ENCODE data around the gene YARS1. TPM values are rescaled to one million over a fixed set of nuclear protein-coding genes. Genes with fewer than 3 reads are reported as not detected.

The YARS1 gene
- total RNA-seq, 1 experiment from 2014 or later, result 194 TPM

GRCh38 chr1:32858136-32858535, 41.0 kb upstream of the YARS1 start:
- H4K91ac ChIP-seq (ENCODE audit: insufficient read length, low read depth, low read length), result no peak overlapping the region
- no peaks in the 10 kb centered on the region for H3K9me3 ChIP-seq (ENCODE audit: control insufficient read depth, low read depth, low read length)
- no peak overlapping the region for H3K27ac ChIP-seq (ENCODE audit: insufficient read length, low read depth, low read length)
- H3K27me3 ChIP-seq (ENCODE audit: insufficient read depth, low read length), result no peaks in the 10 kb centered on the region
- no peaks in the 10 kb centered on the region for H3K4me1 ChIP-seq (ENCODE audit: insufficient read depth, low read length)
- no peaks in the 10 kb centered on the region for H3K79me1 ChIP-seq (ENCODE audit: insufficient read depth, low read depth, low read length, poor library complexity, severe bottlenecking)
- no peak overlapping the region for H2AFZ ChIP-seq (ENCODE audit: low read length)
- H3K27me3 Mint-ChIP-seq (ENCODE audit: low read depth), result no peaks in the 10 kb centered on the region
- H3K4me3 Mint-ChIP-seq, result no peak overlapping the region
- no peak overlapping the region for H2BK5ac ChIP-seq (ENCODE audit: insufficient read length, low read length)
- H3K36me3 Mint-ChIP-seq (ENCODE audit: insufficient read depth in 1 of 3, low read depth in 3 of 3), result peaks cover 16 to 51% (median 49%) of the 10 kb centered on the region in 3 experiments
- no peaks in the 10 kb centered on the region for H3K4me1 Mint-ChIP-seq
- H3K23ac ChIP-seq (ENCODE audit: insufficient read length, low read depth, low read length), result no peak overlapping the region
- no peak for TF ChIP-seq CTCF (conservative IDR thresholded peaks at IDR 0.05)
- WGBS (ENCODE audit: extremely low coverage, insufficient read length, low lambda C conversion rate), result no CpG with 5 or more reads among the region's 2 CpGs
- no peak overlapping the region for H4K8ac ChIP-seq (replicated peaks; ENCODE audit: insufficient read length, low read depth, low read length)
- H2AK5ac ChIP-seq (ENCODE audit: insufficient read length, low read length), result no peak overlapping the region
- no peak overlapping the region for H3K4me2 ChIP-seq (ENCODE audit: insufficient read depth, insufficient read length, low read length)
- no peaks in the 10 kb centered on the region for H3K9me3 Mint-ChIP-seq
- H4K20me1 ChIP-seq (ENCODE audit: control insufficient read depth, insufficient read depth, insufficient read length), result no peaks in the 10 kb centered on the region
- H3T11ph ChIP-seq (ENCODE audit: low read length), result no peak overlapping the region
- H3K4ac ChIP-seq (ENCODE audit: low read depth, low read length), result no peak overlapping the region
- no peak overlapping the region for H3K56ac ChIP-seq (ENCODE audit: insufficient read length, low read depth, low read length)
- H3K18ac ChIP-seq (ENCODE audit: insufficient read length, low read depth, low read length), result no peak overlapping the region
- no peak for DNase-seq
- H4K5ac ChIP-seq (ENCODE audit: insufficient read length, low read depth, low read length), result no peak overlapping the region
- H2BK15ac ChIP-seq (ENCODE audit: low read depth, low read length), result no peak overlapping the region
- H3K23me2 ChIP-seq (ENCODE audit: insufficient read length, low read depth, low read length, poor library complexity, severe bottlenecking), result no peaks in the 10 kb centered on the region
- no peak overlapping the region for H2BK120ac ChIP-seq (ENCODE audit: low read depth, low read length, poor library complexity, severe bottlenecking)
- H3K9ac ChIP-seq (ENCODE audit: extremely low read depth, insufficient read length, low read length), result no peak overlapping the region
- H3K79me2 ChIP-seq (ENCODE audit: insufficient read depth, low read length), result no peaks in the 10 kb centered on the region
- H3K14ac ChIP-seq (ENCODE audit: insufficient read depth, low read length), result no peak overlapping the region
- no peak overlapping the region for H3K27ac Mint-ChIP-seq
- H2BK20ac ChIP-seq (ENCODE audit: low read depth, low read length, poor library complexity, severe bottlenecking), result no peak overlapping the region
- no peak overlapping the region for H2BK12ac ChIP-seq (ENCODE audit: insufficient read length, low read depth, low read length)
